Measurements from ENCODE around the gene GOLIM4.

- TF ChIP-seq CTCF (IDR thresholded peaks at IDR 0.05) (no peak), ZFX (IDR thresholded peaks at IDR 0.05; ENCODE audit: borderline replicate concordance) (no peak)
Observed at GRCh38 chr3:168104361-168104760, 8.6 kb upstream of the GOLIM4 start.
